Thyroid gland (tissue), 4 donors: ENCODE results near the gene THRSP. TPM values are rescaled to one million over a fixed set of nuclear protein-coding genes. Genes with fewer than 3 reads are reported as not detected.
"Not testable (repeated sequence)": the region's sequence is repeated elsewhere in the genome, so short reads cannot be mapped to it uniquely, and the experiment has no call there.

Experiments
- DNase-seq, 2 donors: peaks; one replicate each; pipeline ENCODE4 v3.0.0-alpha.2; 2019
- H3K27ac ChIP-seq, 3 donors: fragments of 200-600 bp; sonication (generic); 1 replicate in 2 of 3; 2 replicates in 1 of 3; pipeline ENCODE4 v1.5.1; 2016 to 2019; ENCODE audit warnings: mild to moderate bottlenecking in 1 of 3, moderate library complexity in 1 of 3
- H3K27me3 ChIP-seq: fragments of 200-600 bp; sonication (generic); one replicate; pipeline ENCODE4 v1.5.1; 2019
- H3K36me3 ChIP-seq, 2 donors: fragments of 200-600 bp; sonication (generic); one replicate each; pipeline ENCODE4 v1.5.1; 2016 to 2019
- H3K4me1 ChIP-seq, 2 donors: fragments of 200-600 bp; sonication (generic); one replicate each; pipeline ENCODE4 v1.5.1; 2017 to 2019
- H3K4me3 ChIP-seq, 3 donors: fragments of 200-600 bp; sonication (generic); replicated peaks in 1 of 3; 1 replicate in 2 of 3; 2 replicates in 1 of 3; pipeline ENCODE4 v1.5.1; 2016; ENCODE audit warnings: mild to moderate bottlenecking in 1 of 3
- H3K9me3 ChIP-seq: fragments of 200-600 bp; sonication (generic); one replicate; pipeline ENCODE4 v1.5.1; 2017
- POLR2A ChIP-seq, 2 donors: fragments of 450-650 bp; IDR thresholded peaks; one replicate each; pipeline ENCODE4 v1.6.1; 2017; ENCODE audit warnings: antibody characterized with exemption in 2 of 2, mild to moderate bottlenecking in 2 of 2, moderate library complexity in 1 of 2
- WGBS, 2 donors: methylation state at CpG; one replicate each; pipeline ENCODE4 v1.1.5; 2017; 5-methylcytosine and 5-hydroxymethylcytosine counted together
- intact Hi-C: fragments of 100-400 bp; cut with DNase I; formaldehyde crosslinking; loops from one replicate; pipeline ENCODE4 v1.15.1; 2023
- total RNA-seq, 4 donors: library from RNA; depleted of rRNA; stranded (reverse); fragments of >200 nt; gene quantifications; one replicate each; pipeline ENCODE4 v1.2.3, GENCODE V29; 2016
- TF ChIP-seq, protein P1 (sequence below), 6 experiments: fragments of 200-600 bp in 3 of 6; fragments of 450-650 bp in 3 of 6; sonication (generic) in 3 of 6; IDR thresholded peaks; one replicate each; pipeline ENCODE4 v1.5.1; 2016 to 2019; ENCODE audit warnings: antibody characterized with exemption in 6 of 6, mild to moderate bottlenecking in 2 of 6, inconsistent platforms in 1 of 6, moderate library complexity in 1 of 6

Gene THRSP
- total RNA-seq, 4 donors from 2014 or later = 0.67 to 7.2 (median 2.8) TPM; not detected in 1

DNA sequence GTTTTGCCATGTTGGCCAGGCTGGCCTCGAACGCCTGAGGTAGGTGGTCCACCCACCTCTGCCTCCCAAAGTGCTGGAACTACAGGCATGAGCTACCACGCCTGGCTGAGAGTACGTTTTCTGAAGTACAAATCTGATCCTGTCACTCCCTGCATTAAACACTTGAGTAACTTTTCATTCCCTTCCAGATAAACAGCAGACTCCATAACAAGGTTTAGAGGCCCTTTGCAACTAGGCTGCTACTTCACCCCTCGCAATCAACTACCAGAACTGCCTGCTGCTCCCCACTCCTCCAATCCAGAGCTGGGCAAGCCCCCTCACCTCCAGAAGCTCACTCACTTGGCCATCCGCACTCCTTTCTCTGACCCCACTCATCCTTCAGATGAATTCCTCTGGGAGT, 42.0 kb upstream of the THRSP start:
- 50 to 54% methylated on average over 6 of the region's 6 CpGs for WGBS, 2 donors
- no peak overlapping the region for H3K4me3 ChIP-seq
- H3K9me3 ChIP-seq = no peaks in the 10 kb centered on the region
- intact Hi-C loops = no loop called here
- H3K36me3 ChIP-seq = no peaks in the 10 kb centered on the region
- peak overlapping the region; percentile 68 to 86 (median 86) for H3K27ac ChIP-seq
- peak; percentile 39 to 46 for DNase-seq
- H3K4me1 ChIP-seq = peaks cover 9 to 26% of the 10 kb centered on the region in 2 donors
- no peaks in the 10 kb centered on the region for H3K27me3 ChIP-seq
- no peak for TF ChIP-seq POLR2A (IDR thresholded peaks at IDR 0.05)
- TF ChIP-seq, protein P1, sequence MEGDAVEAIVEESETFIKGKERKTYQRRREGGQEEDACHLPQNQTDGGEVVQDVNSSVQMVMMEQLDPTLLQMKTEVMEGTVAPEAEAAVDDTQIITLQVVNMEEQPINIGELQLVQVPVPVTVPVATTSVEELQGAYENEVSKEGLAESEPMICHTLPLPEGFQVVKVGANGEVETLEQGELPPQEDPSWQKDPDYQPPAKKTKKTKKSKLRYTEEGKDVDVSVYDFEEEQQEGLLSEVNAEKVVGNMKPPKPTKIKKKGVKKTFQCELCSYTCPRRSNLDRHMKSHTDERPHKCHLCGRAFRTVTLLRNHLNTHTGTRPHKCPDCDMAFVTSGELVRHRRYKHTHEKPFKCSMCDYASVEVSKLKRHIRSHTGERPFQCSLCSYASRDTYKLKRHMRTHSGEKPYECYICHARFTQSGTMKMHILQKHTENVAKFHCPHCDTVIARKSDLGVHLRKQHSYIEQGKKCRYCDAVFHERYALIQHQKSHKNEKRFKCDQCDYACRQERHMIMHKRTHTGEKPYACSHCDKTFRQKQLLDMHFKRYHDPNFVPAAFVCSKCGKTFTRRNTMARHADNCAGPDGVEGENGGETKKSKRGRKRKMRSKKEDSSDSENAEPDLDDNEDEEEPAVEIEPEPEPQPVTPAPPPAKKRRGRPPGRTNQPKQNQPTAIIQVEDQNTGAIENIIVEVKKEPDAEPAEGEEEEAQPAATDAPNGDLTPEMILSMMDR (IDR thresholded peaks at IDR 0.05) = no peak

DNA sequence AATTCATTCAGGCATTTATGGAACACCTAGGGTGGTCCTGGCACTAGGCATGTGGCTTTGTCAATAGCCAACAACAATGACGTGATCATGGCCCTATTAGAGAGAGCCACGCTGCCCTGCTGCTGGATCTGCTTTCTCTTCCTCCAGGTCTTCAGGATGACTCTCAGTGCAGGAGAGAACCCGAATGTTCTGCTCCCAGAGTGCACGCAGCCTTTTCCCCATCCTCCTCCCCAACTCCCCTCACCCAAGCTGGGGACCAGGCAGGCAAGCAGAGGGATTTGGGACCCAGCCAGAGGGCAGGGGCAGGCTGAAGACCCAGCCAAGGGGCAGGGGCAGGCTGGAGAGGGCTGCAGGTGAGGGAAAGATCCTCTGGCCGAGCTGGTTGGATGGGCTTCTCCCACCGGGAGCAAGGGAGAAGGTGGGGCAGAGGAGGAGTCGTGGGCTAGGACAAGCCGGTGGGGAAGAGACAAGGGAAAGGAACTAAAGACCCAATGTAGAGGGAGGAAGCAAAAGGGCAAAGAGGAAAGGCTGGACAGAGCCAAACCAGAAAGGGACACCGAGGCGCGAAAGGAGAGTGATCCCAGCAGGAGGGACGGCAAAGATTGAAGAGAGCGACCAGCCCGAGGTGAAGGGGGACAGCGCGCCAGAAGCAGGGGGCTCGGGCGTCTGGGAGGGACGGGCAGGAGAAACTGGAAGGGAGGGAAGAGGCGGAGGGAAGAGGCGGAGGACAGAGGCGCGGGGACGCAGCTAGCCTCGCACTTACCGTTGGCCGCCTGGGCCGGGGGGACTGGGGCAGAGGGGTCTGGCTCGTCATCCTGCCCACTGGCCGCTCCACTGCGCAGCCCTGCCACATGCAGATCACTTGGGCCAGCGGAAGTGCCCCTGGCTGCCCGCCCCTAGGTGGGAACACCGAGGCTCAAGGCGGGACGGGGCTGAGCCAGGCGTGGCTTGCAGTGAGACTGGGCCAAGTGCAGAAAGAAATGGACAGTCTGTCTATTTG, 41.0 kb upstream of the THRSP start, which contains the start of gene KCTD14:
Gene KCTD14 (minus strand): TSS at position 880 of the 1,000 bp plus-strand sequence. CDS start 27 bp downstream, at position 853.
- intact Hi-C loops = no loop called here
- 2 to 7% methylated on average over 27 to 31 of the region's 37 CpGs for WGBS, 2 donors
- peak; percentile 90 to 91 for DNase-seq
- Histone ChIP-seq H3K27me3 (no peaks in the 10 kb centered on the region), H3K4me1 (peaks cover 9 to 26% of the 10 kb centered on the region in 2 donors), H3K27ac (peak within 1 kb of the TSS; percentile 68 to 86 (median 86)), H3K4me3 (peak within 1 kb of the TSS in 2 of 3 donors; percentile 29 to 43), H3K36me3 (no peaks in the 10 kb centered on the region), H3K9me3 (no peaks in the 10 kb centered on the region)
- TF ChIP-seq POLR2A (IDR thresholded peaks at IDR 0.05) = peak; percentile 42 to 81
- TF ChIP-seq, protein P1 (IDR thresholded peaks at IDR 0.05) = peak in 1 of 6 experiments; percentile 15

DNA sequence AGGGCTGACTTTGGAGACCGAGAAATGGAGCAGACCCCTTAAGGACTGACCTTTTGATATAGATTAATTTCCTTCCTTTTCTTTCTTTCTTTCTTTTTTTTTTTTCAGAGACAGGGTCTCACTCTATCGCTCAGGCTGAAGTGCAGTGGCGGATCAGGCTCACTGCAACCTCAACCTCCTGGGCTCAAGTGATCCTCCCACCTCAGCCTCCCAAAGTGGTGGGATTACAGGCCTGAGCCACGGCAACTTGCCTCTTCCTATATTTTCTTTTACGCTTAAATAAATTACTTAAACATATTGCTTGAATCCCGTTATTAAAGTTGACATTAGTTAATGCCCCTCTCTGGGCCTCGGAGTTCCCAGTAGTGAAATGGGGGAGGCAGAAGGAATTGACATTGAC, 40.2 kb upstream of the THRSP start:
- Histone ChIP-seq H3K4me3 (peak overlapping the region in 1 of 3 donors; percentile 43), H3K27ac (peak overlapping the region; percentile 68 to 86 (median 86)), H3K9me3 (no peaks in the 10 kb centered on the region), H3K27me3 (no peaks in the 10 kb centered on the region), H3K4me1 (peaks cover 9 to 26% of the 10 kb centered on the region in 2 donors), H3K36me3 (no peaks in the 10 kb centered on the region)
- DNase-seq = no peak
- intact Hi-C loops = no loop called here
- TF ChIP-seq, protein P1 (IDR thresholded peaks at IDR 0.05) = peak in 1 of 6 experiments; percentile 22
- no peak for TF ChIP-seq POLR2A (IDR thresholded peaks at IDR 0.05)
- 62 to 65% methylated on average over 7 of the region's 7 CpGs for WGBS, 2 donors

DNA sequence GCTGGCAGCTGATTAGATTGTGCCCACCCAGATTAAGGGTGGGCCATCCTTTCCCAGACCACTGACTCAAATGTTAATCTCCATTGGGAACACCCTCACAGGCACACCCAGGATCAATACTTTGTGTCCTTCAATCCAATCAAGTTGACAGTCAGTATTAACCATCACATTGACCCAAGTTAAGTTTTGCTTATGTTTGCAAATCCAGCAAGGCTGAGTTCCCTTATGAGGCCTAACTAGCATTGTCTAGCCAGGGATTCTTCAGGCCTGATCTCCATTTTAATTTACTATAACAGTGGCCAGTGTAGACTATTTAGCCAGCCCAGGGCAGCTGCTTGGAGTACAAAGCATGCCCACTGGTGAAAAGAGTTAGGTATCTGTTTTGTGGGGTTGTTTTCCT, 38.3 kb upstream of the THRSP start:
- H3K27me3 ChIP-seq = no peaks in the 10 kb centered on the region
- intact Hi-C loops = no loop called here
- peaks cover 9 to 24% of the 10 kb centered on the region in 2 donors for H3K4me1 ChIP-seq
- H3K9me3 ChIP-seq = no peaks in the 10 kb centered on the region
- no peak overlapping the region for H3K4me3 ChIP-seq
- no peak for DNase-seq
- H3K27ac ChIP-seq = no peak overlapping the region
- no peaks in the 10 kb centered on the region for H3K36me3 ChIP-seq
- TF ChIP-seq POLR2A (IDR thresholded peaks at IDR 0.05) = no peak
- TF ChIP-seq, protein P1 (IDR thresholded peaks at IDR 0.05) = no peak

DNA sequence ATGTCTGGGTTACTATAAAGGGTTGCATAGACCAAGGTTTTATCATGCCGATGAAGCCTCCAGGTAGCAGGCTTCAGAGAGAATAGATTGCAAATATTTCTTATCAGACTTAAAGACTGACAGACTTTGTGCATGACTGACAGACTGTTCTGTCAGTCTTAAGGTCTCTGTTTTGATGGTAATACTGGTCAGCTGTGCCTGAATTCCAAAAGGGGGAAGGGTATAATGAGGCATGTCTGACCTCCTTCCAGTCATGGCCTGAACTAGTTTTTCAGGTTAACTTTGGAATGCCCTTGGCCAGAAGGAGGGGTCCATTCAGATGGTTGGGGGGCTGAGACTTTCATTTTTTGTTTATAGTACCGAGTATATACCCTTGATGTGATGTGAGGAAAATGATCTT, 35.9 kb upstream of the THRSP start:
- Histone ChIP-seq H3K4me3 (no peak overlapping the region), H3K36me3 (no peaks in the 10 kb centered on the region), H3K27me3 (no peaks in the 10 kb centered on the region), H3K9me3 (no peaks in the 10 kb centered on the region), H3K4me1 (peaks cover 3 to 26% of the 10 kb centered on the region in 2 donors), H3K27ac (no peak overlapping the region)
- intact Hi-C loops = no loop called here
- TF ChIP-seq POLR2A (IDR thresholded peaks at IDR 0.05) = no peak
- TF ChIP-seq, protein P1 (IDR thresholded peaks at IDR 0.05) = no peak
- 86 to 95% methylated on average over 2 of the region's 2 CpGs for WGBS, 2 donors
- DNase-seq = no peak

DNA sequence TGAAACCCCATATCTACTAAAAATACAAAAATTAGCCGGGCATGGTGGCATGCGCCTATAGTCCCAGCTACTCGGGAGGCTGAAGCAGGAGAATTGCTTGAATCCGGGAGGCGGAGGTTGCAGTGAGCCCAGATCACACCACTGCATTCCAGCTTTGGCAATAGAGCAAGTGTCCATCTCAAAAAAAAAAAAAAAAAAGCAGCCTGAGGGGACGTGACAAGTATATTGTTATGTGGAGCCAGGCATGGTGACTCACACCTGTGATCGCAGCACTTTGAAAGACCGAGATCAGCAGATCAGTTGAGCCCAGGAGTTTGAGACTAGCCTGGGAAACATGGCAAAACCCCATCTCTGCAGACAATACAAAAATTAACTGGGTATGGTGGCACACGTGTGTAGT, 35.2 kb upstream of the THRSP start:
- H3K4me1 ChIP-seq = peaks cover 1 to 24% of the 10 kb centered on the region in 2 donors
- H3K36me3 ChIP-seq, DNase-seq, H3K27ac ChIP-seq, H3K4me3 ChIP-seq, intact Hi-C loops, H3K9me3 ChIP-seq, H3K27me3 ChIP-seq: not testable (repeated sequence)
- 89 to 90% methylated on average over 9 of the region's 9 CpGs for WGBS, 2 donors
